ENCODE measurements around the gene ENDOV.

DNA sequence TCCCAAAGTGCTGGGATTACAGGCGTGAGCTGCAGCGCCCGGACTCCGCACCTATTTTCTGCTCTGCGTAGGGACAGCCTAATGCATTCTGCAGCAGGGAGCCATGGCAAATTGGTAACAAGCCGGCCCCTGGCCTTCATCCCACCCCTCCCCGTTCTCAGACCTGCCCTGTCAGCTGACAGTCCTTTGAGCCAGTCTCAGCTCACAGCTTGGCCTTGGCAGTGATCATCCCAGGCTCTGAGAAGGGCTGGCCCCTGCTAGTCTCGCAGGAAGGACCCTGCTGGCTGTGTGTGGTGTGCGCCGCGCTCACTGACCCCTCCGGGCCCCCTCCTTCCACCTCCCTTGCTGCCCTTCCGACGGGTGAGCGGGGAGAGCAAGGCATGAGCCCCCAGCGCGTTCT is 71.7 kb downstream of the ENDOV start:
- TF ChIP-seq POLR2A (IDR thresholded peaks at IDR 0.05): no peak
- TF ChIP-seq, protein P1, sequence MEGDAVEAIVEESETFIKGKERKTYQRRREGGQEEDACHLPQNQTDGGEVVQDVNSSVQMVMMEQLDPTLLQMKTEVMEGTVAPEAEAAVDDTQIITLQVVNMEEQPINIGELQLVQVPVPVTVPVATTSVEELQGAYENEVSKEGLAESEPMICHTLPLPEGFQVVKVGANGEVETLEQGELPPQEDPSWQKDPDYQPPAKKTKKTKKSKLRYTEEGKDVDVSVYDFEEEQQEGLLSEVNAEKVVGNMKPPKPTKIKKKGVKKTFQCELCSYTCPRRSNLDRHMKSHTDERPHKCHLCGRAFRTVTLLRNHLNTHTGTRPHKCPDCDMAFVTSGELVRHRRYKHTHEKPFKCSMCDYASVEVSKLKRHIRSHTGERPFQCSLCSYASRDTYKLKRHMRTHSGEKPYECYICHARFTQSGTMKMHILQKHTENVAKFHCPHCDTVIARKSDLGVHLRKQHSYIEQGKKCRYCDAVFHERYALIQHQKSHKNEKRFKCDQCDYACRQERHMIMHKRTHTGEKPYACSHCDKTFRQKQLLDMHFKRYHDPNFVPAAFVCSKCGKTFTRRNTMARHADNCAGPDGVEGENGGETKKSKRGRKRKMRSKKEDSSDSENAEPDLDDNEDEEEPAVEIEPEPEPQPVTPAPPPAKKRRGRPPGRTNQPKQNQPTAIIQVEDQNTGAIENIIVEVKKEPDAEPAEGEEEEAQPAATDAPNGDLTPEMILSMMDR (IDR thresholded peaks at IDR 0.05): no peak
- no peak for TF ChIP-seq POLR2AphosphoS5 (IDR thresholded peaks at IDR 0.05)

All from stomach (tissue), 4 donors.